GM18499 (cell line): ENCODE measurements around the gene SNCA.

Experiments
- ATAC-seq: cut with Tn5 transposase; IDR thresholded peaks from one replicate; pipeline ENCODE4 v1.9.1; 2021; ENCODE audit warnings: moderate number of reproducible peaks; ENCODE audit not compliant: insufficient read depth, unreplicated experiment

SNCA gene

GRCh38 chr4:89757154-89757719 lies 79.7 kb downstream of the SNCA start:
- no peak for ATAC-seq

GRCh38 chr4:89755220-89755619 lies 81.7 kb downstream of the SNCA start:
- no peak for ATAC-seq

- ATAC-seq = no peak
Observed at GRCh38 chr4:89754531-89754930, 82.4 kb downstream of the SNCA start.

GRCh38 chr4:89753601-89754066 lies 83.3 kb downstream of the SNCA start:
- ATAC-seq = no peak

GRCh38 chr4:89752932-89753598 lies 83.9 kb downstream of the SNCA start:
- no peak for ATAC-seq

- ATAC-seq = no peak
Observed at GRCh38 chr4:89751416-89751815, 85.5 kb downstream of the SNCA start.

GRCh38 chr4:89746377-89746776 lies 90.6 kb downstream of the SNCA start:
- no peak for ATAC-seq

- no peak for ATAC-seq
Observed at GRCh38 chr4:89745708-89746107, 91.3 kb downstream of the SNCA start.

- ATAC-seq = no peak
Observed at GRCh38 chr4:89744914-89745313, 92.0 kb downstream of the SNCA start.

GRCh38 chr4:89741768-89742167 lies 95.2 kb downstream of the SNCA start:
- ATAC-seq = no peak

GRCh38 chr4:89739311-89739988 lies 97.5 kb downstream of the SNCA start:
- no peak for ATAC-seq

- no peak for ATAC-seq
Observed at GRCh38 chr4:89737888-89738287, 99.1 kb downstream of the SNCA start.

- ATAC-seq = no peak
Observed at GRCh38 chr4:89733946-89734345, 103.0 kb downstream of the SNCA start.

GRCh38 chr4:89727238-89727637 lies 109.7 kb downstream of the SNCA start:
- no peak for ATAC-seq

GRCh38 chr4:89725268-89725667 lies 111.7 kb downstream of the SNCA start:
- ATAC-seq = no peak

GRCh38 chr4:89724716-89725115 lies 112.2 kb downstream of the SNCA start:
- ATAC-seq = no peak

GRCh38 chr4:89723096-89723495 lies 113.9 kb downstream of the SNCA start:
- ATAC-seq = no peak

- no peak for ATAC-seq
Observed at GRCh38 chr4:89722517-89722916, 114.4 kb downstream of the SNCA start.

GRCh38 chr4:89720981-89721380 lies 116.0 kb downstream of the SNCA start:
- ATAC-seq = no peak

GRCh38 chr4:89719536-89720090 lies 117.3 kb downstream of the SNCA start:
- no peak for ATAC-seq

GRCh38 chr4:89716893-89717292 lies 120.1 kb downstream of the SNCA start:
- no peak for ATAC-seq
